Thymus (tissue), 11 donors: ENCODE measurements around the gene CIAO2B. TPM values are rescaled to one million over a fixed set of nuclear protein-coding genes. Genes with fewer than 3 reads are reported as not detected.

ENCODE experiments used
- DNase-seq, 9 donors: peaks; one replicate each; pipeline ENCODE4 v3.0.0-alpha.2; 2013; ENCODE audit warnings: low spot score in 9 of 9, low read depth in 6 of 9, missing footprints in 1 of 9
- H3K27ac ChIP-seq, 2 donors: one replicate each; pipeline ENCODE4 v1.5.1; 2013; ENCODE audit warnings: control low read depth in 1 of 2, low read depth in 1 of 2, low read length in 1 of 2, mild to moderate bottlenecking in 1 of 2, moderate library complexity in 1 of 2
- H3K27me3 ChIP-seq, 2 donors: one replicate each; pipeline ENCODE4 v1.5.1; 2013; ENCODE audit warnings: low read length in 1 of 2; ENCODE audit not compliant: control insufficient read depth in 2 of 2, insufficient read depth in 1 of 2
- H3K36me3 ChIP-seq, 2 donors: one replicate each; pipeline ENCODE4 v1.5.1; 2013; ENCODE audit warnings: low read length in 1 of 2, mild to moderate bottlenecking in 1 of 2, moderate library complexity in 1 of 2; ENCODE audit not compliant: control insufficient read depth in 2 of 2, insufficient read depth in 2 of 2
- H3K4me1 ChIP-seq, 2 donors: one replicate each; pipeline ENCODE4 v1.5.1; 2013; ENCODE audit warnings: low read length in 2 of 2; ENCODE audit not compliant: control insufficient read depth in 2 of 2, insufficient read depth in 2 of 2
- H3K4me3 ChIP-seq, 2 donors: one replicate each; pipeline ENCODE4 v1.5.1; 2013; ENCODE audit warnings: low read length in 2 of 2, control low read depth in 1 of 2, mild to moderate bottlenecking in 1 of 2
- H3K9me3 ChIP-seq, 2 donors: one replicate each; pipeline ENCODE4 v1.5.1; 2013; ENCODE audit warnings: low read length in 1 of 2, mild to moderate bottlenecking in 1 of 2; ENCODE audit not compliant: control insufficient read depth in 2 of 2, insufficient read depth in 1 of 2
- WGBS: extraction: QIAGEN DNeasy Blood & Tissue Kit; methylation state at CpG from one replicate; pipeline ENCODE4 v1.1.7; 2013; 5-methylcytosine and 5-hydroxymethylcytosine counted together
- polyA plus RNA-seq: library from polyadenylated mRNA; stranded (reverse); fragments of 200-250 nt; gene quantifications from one replicate; pipeline ENCODE4 v1.2.3, GENCODE V29; 2013
- total RNA-seq: library from RNA; stranded (reverse); fragments of 120-200 nt; gene quantifications from one replicate; pipeline ENCODE4 v1.2.4, GENCODE V29; 2013
- donor health status: healthy.

Gene CIAO2B
- total and polyA plus RNA-seq, 2 donors, result 118 to 141 TPM

DNA sequence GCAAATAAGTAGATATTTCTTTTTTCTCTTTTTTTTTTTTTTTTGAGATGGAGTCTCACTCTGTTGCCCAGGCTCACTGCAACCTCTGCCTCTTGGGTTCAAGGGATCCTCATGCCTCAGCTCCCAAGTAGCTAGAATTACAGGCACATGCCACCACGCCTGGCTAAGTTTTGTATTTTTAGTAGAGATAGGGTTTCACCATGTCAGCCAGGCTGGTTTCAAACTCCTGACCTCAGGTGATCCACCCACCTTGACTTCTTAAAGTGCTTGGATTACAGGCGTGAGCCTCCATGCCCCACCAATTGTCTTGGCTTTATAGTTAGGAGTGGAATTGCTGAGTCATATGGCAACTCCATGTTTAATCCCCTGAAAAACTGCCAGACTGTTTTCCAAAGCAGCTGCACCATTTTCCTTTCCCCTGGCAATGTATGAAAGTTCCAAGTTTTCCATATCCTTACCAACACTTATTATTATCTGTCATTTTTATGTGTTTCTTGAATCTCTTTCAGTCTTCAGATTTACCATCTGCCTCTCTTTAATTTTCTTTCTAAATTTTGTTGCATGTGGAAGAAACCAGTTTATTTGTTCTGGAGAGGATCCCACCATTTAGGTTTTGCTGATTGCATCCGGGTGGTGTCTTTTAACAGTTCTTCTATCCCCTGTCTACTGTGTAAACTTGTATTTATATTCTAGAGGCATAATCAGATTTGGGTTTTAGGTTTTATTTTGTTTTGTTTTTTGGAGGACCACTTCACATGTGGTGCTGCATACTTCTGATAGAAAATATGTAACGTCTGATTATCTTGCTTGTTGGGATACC, 17.0 kb upstream of the CIAO2B start:
- Histone ChIP-seq H3K27ac (no peak overlapping the region), H3K9me3 (no peaks in the 10 kb centered on the region), H3K4me1 (peaks cover 0 to 10% of the 10 kb centered on the region in 2 donors), H3K36me3 (no peaks in the 10 kb centered on the region), H3K4me3 (no peak overlapping the region), H3K27me3 (peaks cover 36 to 72% of the 10 kb centered on the region in 2 donors)
- 91% methylated on average over 4 of the region's 4 CpGs for WGBS
- no peak for DNase-seq

DNA sequence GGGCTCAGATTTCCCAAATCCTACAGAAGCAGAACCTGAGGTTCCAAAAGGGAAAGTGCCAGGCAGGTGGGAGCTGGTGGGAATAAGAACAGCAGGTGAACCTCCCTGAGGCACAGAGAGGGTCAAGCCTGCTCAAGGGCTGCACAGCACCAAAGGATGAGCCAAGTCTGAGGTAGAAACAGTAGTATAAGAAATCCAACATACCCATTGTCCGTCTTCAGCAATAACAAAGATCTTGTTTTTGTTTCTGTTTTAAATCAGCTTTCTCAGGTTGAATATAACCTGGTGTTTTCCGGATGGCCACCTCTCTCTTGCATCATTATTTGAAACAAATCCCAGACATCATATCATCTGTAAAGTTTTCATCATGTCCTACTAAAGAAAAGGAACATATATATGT, 16.2 kb upstream of the CIAO2B start:
- peaks cover 0 to 10% of the 10 kb centered on the region in 2 donors for H3K4me1 ChIP-seq
- no peaks in the 10 kb centered on the region for H3K9me3 ChIP-seq
- no peak for DNase-seq
- no peaks in the 10 kb centered on the region for H3K36me3 ChIP-seq
- H3K4me3 ChIP-seq, result no peak overlapping the region
- peaks cover 36 to 72% of the 10 kb centered on the region in 2 donors for H3K27me3 ChIP-seq
- 83% methylated on average over 2 of the region's 2 CpGs for WGBS
- H3K27ac ChIP-seq, result no peak overlapping the region

- peaks cover 36 to 72% of the 10 kb centered on the region in 2 donors for H3K27me3 ChIP-seq
- H3K36me3 ChIP-seq, result no peaks in the 10 kb centered on the region
- no peak overlapping the region for H3K4me3 ChIP-seq
- peaks cover 0 to 10% of the 10 kb centered on the region in 2 donors for H3K4me1 ChIP-seq
- H3K27ac ChIP-seq, result no peak overlapping the region
- WGBS, result 83% methylated on average over 6 of the region's 6 CpGs
- H3K9me3 ChIP-seq, result no peaks in the 10 kb centered on the region
- DNase-seq, result no peak
Observed at GRCh38 chr16:66949472-66949871, 15.3 kb upstream of the CIAO2B start.

GRCh38 chr16:66948837-66949225, 14.6 kb upstream of the CIAO2B start:
- peaks cover 0 to 10% of the 10 kb centered on the region in 2 donors for H3K4me1 ChIP-seq
- peaks cover 36 to 70% of the 10 kb centered on the region in 2 donors for H3K27me3 ChIP-seq
- no peak for DNase-seq
- peaks cover 0 to under 1% of the 10 kb centered on the region in 2 donors for H3K36me3 ChIP-seq
- 19% methylated on average over 21 of the region's 21 CpGs for WGBS
- no peak overlapping the region for H3K27ac ChIP-seq
- H3K4me3 ChIP-seq, result no peak overlapping the region
- H3K9me3 ChIP-seq, result no peaks in the 10 kb centered on the region

DNA sequence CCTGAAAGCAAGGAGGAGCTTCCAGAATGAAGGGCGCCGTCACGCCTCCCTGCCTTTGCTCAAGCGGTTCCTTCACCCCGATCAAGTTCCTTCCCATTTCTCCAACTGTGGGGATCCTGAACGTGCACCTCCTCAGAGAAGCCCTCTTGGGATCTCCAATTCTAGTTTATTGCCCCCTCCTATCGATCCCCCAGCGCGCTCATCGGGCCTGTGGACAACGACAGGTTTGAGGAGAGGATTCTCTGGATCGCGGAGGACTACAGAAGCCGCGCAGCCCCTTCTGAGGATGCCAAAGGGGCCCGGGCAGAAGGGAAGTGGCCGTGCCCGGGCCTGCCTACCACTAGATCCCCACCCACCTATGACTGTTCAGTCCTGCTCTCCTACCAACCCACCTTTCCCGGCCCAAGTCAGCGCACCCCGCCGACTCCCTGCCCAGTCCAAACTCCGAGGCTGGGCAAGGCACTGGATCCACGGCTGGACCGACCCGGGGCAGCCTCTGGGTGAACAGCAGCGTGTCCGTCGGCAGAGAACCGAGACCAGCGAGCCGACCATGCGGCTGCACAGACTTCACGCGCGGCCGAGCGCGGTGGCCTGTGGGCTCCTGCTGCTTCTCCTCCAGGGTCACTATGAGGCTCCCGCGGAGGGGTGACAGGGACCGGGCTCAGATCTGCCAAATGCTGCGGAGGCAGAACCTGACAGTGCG, 14.1 kb upstream of the CIAO2B start:
- H3K4me1 ChIP-seq, result peaks cover 0 to 10% of the 10 kb centered on the region in 2 donors

GRCh38 chr16:66947302-66948065, 13.3 kb upstream of the CIAO2B start:
- 2% methylated on average over 22 of the region's 23 CpGs for WGBS
- Histone ChIP-seq H3K4me3 (peak overlapping the region in 1 of 2 donors; percentile 37), H3K9me3 (no peaks in the 10 kb centered on the region), H3K27ac (no peak overlapping the region), H3K4me1 (peaks cover 0 to 10% of the 10 kb centered on the region in 2 donors), H3K27me3 (peaks cover 36 to 59% of the 10 kb centered on the region in 2 donors), H3K36me3 (peaks cover 12 to 14% of the 10 kb centered on the region in 2 donors)
- DNase-seq, result peak; percentile 49 to 87 (median 70)

More for the DNA sequence above, 14.1 kb upstream of the CIAO2B start:
- no peak overlapping the region for H3K27ac ChIP-seq
- H3K9me3 ChIP-seq, result no peaks in the 10 kb centered on the region
- H3K4me3 ChIP-seq, result peak overlapping the region in 1 of 2 donors; percentile 37
- peaks cover 36 to 66% of the 10 kb centered on the region in 2 donors for H3K27me3 ChIP-seq
- no peak for DNase-seq
- WGBS, result 8% methylated on average over 44 of the region's 44 CpGs
- H3K36me3 ChIP-seq, result peaks cover 5 to 6% of the 10 kb centered on the region in 2 donors

DNA sequence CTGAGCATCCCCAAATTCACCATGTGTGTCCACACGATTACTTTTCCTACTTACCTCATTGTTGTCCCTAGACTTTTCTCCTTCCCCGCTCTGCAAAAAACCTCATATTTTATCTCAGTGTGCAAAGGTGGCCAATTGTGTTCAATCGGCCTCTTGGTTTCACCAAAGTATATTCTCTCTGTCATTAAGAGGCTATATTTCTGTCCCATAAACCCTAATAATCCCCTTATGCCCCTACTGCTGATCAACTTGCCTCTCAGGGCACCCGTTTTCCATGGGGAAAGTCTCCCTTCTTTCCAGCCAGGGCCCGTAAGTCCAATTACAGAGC, 12.7 kb upstream of the CIAO2B start:
- no peak overlapping the region for H3K27ac ChIP-seq
- no peak for DNase-seq
- H3K27me3 ChIP-seq, result peaks cover 32 to 54% of the 10 kb centered on the region in 2 donors
- WGBS, result 44% methylated on average over 5 of the region's 5 CpGs
- peaks cover 0 to 10% of the 10 kb centered on the region in 2 donors for H3K4me1 ChIP-seq
- peaks cover 17 to 19% of the 10 kb centered on the region in 2 donors for H3K36me3 ChIP-seq
- H3K9me3 ChIP-seq, result no peaks in the 10 kb centered on the region
- no peak overlapping the region for H3K4me3 ChIP-seq

GRCh38 chr16:66946541-66946940, 12.3 kb upstream of the CIAO2B start:
- WGBS, result 88% methylated on average over 7 of the region's 7 CpGs
- Histone ChIP-seq H3K4me3 (no peak overlapping the region), H3K9me3 (no peaks in the 10 kb centered on the region), H3K4me1 (peaks cover 0 to 10% of the 10 kb centered on the region in 2 donors), H3K27ac (no peak overlapping the region), H3K36me3 (peaks cover 21 to 23% of the 10 kb centered on the region in 2 donors), H3K27me3 (peaks cover 30 to 52% of the 10 kb centered on the region in 2 donors)
- no peak for DNase-seq
